IPS-18c (cell line): Measurements from ENCODE around the gene INCENP.
"Not testable (repeated sequence)": the region's sequence is repeated elsewhere in the genome, so short reads cannot be mapped to it uniquely, and the experiment has no call there.

Experiments
- H3K4me3 ChIP-seq: 2 replicates; pipeline ENCODE4 v1.7.0; 2013; ENCODE audit warnings: low read depth, mild to moderate bottlenecking, low read length, moderate library complexity; ENCODE audit not compliant: insufficient read depth
- H3K9me3 ChIP-seq: one replicate; pipeline ENCODE4 v1.6.1; 2013; ENCODE audit warnings: mild to moderate bottlenecking, low read length, moderate library complexity; ENCODE audit not compliant: control insufficient read depth, insufficient read depth

Gene INCENP

DNA sequence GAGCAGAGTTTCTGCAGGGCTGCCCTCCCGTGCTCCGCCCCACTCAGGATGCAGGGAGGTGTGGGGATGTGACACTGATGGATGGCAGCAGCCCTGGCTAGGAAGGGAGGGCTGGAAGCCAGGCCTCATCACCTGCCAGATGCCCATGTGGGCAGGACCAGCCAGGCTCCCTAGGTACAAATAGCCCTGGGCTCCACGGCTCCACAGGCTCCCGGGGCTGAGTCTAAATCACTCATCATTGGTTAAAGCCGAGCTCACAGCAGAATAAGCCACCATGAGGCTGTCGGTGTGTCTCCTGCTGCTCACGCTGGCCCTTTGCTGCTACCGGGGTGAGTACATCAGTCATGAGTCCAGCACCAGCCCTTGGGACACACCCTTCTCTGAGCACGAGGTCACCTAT, 66.2 kb downstream of the INCENP start, which contains the start of gene SCGB1D1:
SCGB1D1 (plus strand) TSS at position 206 of the 400 bp plus-strand sequence; CDS start at position 275, 69 bp downstream.
- Histone ChIP-seq H3K4me3 (no peak within 1 kb of the TSS), H3K9me3 (no peaks in the 10 kb centered on the region)

DNA sequence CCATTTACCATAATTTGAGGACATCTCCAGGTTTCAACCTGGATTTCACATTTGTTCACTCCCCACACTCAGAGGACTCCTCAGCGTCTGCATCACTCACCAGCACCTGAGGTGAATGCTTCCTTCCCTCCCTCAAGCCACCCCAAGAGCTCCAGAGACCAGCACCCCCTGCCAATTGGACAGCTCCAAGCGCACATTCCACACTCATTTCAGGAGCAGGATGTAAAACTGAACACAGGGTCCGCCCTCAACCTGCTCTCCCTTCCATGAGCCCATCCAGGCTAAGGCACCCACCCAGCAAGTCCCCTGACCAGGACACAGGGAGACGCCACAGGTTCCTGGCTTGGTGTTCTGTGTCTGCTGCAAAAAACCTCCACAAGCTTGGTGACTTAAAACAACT, 70.1 kb downstream of the INCENP start:
- H3K9me3 ChIP-seq: no peaks in the 10 kb centered on the region
- no peak overlapping the region for H3K4me3 ChIP-seq

DNA sequence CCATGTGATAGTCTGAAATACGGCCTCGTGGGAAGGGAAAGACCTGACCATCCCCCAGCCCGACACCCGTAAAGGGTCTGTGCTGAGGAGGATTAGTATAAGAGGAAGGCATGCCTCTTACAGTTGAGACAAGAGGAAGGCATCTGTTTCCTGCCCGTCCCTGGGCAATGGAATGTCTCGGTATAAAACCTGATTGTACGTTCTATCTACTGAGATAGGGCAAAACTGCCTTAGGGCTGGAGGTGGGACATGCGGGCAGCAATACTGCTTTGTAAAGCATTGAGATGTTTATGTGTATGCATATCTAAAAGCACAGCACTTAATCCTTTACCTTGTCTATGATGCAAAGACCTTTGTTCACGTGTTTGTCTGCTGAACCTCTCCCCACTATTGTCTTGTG, 71.2 kb downstream of the INCENP start:
- H3K9me3 ChIP-seq, H3K4me3 ChIP-seq: not testable (repeated sequence)

DNA sequence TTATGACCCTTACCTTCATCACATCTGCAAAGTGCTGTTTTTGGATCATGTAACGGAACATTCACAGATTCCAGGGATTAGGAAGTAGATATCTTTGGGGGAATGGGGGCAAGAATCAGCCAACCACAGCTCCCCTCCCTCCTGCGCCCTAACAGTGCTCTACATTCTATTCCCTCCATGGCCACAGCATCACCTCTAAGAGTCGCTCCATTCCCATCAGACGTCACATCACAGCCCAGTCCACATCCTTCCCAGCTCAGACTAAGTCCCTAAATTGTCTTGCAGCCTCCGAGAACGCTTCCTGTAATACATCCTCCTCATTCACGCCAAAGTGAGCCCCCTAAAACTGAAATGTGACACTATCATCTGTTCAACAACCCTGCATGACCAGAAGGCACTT, 72.1 kb downstream of the INCENP start:
- Histone ChIP-seq H3K4me3 (no peak overlapping the region), H3K9me3 (no peaks in the 10 kb centered on the region)

DNA sequence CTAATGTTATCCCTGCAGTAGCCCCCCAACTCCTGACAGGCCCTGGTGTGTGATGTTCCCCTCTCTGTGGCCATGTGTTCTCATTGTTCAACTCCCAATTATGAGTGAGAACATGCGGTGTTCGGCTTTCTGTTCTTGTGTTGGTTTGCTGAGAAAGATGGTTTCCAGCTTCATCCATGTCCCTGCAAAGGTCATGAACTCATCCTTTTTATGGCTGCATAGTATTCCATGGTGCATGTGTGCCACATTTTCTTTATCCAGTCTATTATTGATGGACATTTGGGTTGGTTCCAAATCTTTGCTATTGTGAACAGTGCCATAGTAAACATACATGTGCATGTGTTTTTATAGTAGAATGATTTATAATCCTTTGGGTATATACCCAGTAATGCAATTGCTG, 73.6 kb downstream of the INCENP start:
- H3K9me3 ChIP-seq, H3K4me3 ChIP-seq: not testable (repeated sequence)

DNA sequence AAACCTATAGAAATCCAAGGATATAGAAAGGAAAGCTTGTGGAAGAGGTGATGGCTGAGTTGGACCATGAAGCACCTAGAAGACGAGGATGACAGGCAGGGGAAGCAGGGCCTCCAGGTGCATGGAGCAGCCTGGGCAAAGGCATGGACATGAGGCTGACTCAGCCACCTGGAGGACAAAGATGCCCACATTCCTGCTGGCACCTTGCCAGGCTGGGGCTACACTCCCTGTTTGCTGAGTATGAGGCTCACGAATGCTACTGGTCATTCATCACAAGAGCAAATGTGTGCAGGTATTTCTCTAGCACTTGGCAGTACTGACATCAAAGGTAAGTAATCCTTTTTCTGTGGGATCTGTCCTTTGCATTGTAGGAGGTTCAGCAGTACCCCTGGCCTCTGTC, 77.6 kb downstream of the INCENP start:
- no peaks in the 10 kb centered on the region for H3K9me3 ChIP-seq
- no peak overlapping the region for H3K4me3 ChIP-seq
